NCI-H1694 treated with DMSO at 0.1 percent for 48 hours (cell line): ENCODE measurements around the gene LIAS.
"Not testable (repeated sequence)": the region's sequence is repeated elsewhere in the genome, so short reads cannot be mapped to it uniquely, and the experiment has no call there.

Source experiments
- DNase-seq: peaks from one replicate; lab custom pipeline; 2025; lab: John Stamatoyannopoulos, UW

LIAS gene

DNA sequence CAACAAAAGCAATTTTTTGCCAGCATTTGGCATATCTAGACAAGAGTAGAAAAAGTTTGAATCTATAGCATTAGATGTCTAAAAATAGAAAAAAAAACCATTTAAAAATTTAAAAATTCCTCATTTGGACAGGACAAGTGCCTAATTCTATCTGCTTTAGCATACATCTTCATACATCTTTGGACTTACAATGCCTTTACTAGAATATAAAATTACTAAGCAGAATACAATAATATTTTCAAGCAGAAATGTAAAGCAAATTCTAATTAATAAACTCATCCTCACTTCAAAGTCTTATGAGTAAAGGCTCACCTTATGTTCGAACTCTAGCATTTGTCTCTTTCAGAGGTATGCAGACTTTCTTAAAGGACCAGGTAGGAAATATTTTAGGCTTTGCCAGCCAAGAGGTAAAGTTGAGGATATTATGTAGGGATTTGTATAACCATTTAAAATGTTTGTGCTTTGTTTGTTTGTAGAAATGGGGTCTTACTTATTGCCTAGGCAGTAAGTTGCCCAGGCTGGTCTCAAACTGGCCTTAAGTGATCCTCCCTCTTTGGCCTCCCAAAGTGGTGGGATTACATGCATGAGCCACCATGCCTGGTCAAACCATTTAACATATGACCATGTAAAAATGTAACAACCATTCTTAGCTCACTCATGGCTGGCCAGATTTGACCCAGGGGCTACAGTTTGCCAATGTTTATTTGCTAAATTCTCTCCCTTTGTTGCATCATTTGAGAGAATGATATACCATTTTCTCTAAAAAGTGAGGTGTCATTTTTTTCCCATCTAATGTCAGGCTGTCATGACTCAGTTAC is 39.3 kb downstream of the LIAS start:
- no peak for DNase-seq

DNA sequence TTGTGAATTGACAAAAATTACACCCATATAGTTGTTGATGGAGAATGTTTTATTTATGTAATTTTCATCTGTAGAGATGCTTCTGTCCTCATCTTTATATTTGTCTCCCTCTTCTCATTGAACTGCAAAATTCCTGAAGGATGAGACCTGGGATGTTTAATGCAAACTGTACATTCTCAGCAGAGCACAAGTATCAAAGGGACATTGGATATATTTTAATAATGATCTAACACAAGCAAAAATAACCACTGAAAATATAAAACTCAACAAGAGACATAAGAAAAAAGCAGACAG is 39.8 kb downstream of the LIAS start:
- no peak for DNase-seq

DNA sequence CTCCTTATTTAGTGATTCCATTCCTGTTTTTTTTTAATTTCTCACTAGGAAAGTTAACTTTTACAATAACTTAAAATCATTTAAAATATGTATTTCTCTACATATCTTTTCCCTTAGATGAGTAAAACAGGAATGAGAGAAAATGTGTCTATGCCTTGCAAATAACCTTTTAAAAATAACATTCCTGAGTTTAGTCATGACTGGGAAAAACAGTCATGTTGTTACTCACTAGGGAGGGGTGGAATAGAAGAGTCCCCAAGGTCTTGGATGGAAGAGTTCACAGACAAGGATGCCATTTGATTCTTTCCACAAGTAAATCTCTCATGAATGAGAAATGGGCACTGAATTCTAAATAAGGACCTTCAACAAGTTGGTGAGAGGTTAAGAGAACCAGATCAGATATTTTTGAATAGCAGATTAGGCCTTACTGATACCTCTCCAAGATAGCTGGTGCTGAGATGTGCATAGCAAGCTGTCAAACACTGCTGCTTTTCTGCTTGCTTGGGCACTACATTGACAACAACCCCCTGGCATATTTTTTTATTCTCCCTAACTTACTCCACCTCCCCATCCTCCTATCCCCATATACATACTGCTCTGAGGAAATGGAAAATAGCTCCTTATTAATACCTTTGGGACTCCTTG is 43.3 kb downstream of the LIAS start:
- DNase-seq, result no peak

- DNase-seq, result not testable (repeated sequence)
These were observed 43.8 kb downstream of the LIAS start for GRCh38 chr4:39502664-39503035.

DNA sequence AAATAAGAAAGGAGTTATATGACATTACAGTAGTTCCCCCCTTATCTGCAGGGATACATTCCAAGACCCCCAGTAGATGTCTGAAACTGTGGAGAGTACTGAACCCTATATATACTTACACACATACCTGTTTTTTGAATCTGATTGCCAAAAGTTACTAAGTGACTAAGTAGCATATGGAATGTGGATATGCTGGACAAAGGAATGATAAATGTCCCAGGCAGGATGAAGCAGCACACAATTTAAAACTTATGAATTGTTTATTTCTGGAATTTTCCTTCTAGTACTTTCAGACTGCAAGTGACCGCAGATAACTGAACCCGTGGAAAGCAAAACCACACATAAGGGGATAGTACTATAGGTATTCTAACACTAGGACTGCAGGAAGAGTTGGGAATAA is 45.7 kb downstream of the LIAS start:
- DNase-seq, result no peak

DNA sequence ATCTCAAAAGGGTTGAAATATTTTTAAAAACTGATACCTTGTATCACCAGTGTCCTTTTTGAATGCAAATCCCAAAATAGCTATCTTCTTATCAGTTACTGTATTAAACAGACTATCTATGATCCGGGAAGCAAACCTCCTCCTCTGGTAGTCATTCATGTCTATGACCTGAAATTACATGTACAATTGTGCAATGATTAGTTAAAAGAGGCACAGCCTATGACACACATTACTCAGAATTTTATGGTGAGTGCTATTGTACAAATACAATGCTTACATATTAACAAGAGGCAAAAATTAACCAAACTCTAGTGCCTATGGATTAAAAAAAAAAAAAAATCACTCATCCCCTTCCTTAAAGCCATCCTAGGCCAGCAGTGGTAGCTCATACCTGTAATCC is 46.7 kb downstream of the LIAS start:
- DNase-seq, result no peak

DNA sequence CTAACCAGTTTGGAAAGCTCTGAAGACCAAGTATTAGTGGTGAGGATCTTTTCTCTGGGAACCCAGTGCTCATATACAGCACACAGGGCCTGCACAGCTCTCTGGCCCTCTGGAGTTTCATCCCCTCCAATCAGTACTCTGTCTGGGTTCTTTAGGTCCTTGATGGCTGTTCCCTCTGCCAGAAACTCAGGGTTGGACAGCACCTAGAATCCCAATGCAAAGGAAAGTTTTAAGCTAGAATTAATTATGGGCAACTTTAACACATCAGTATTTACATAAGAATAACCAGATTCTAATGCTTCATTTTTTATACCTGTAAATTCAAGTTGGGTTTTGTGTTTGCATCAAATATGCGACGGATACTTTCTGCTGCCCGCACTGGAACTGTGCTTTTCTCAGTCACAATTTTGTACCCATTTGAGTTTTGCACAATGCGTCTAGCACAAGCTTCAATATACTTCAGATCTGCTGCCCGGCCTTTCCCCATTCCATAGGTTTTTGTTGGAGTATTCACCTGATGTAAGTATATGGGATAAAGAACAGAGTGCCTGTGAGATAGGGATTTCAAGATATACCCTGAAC is 51.6 kb downstream of the LIAS start:
- no peak for DNase-seq

GRCh38 chr4:39514266-39514665 is 55.4 kb downstream of the LIAS start:
- not testable (repeated sequence) for DNase-seq

DNA sequence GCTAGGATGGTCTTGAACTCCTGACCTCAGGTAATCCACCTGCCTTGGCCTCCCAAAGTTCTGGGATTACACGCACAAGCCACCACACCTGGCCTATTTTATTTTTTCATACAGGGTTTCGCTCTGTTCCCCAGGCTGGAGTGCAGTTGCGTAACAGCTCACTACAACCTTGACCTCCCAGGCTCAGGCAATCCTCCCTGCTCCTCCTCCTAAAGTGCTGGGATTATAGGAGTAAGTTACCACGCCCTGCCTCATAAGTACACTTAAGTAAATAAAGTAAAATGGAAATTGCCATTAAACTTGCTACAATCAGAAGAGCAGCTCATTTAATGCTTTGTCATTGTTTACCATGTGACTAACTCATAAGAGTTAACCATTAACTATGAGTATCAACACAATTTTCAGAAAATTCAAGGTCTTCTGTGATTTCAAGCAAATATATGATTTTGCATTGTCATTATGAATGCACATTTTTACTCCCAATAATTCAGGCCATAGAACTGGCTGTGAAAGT is 56.1 kb downstream of the LIAS start:
- no peak for DNase-seq

DNA sequence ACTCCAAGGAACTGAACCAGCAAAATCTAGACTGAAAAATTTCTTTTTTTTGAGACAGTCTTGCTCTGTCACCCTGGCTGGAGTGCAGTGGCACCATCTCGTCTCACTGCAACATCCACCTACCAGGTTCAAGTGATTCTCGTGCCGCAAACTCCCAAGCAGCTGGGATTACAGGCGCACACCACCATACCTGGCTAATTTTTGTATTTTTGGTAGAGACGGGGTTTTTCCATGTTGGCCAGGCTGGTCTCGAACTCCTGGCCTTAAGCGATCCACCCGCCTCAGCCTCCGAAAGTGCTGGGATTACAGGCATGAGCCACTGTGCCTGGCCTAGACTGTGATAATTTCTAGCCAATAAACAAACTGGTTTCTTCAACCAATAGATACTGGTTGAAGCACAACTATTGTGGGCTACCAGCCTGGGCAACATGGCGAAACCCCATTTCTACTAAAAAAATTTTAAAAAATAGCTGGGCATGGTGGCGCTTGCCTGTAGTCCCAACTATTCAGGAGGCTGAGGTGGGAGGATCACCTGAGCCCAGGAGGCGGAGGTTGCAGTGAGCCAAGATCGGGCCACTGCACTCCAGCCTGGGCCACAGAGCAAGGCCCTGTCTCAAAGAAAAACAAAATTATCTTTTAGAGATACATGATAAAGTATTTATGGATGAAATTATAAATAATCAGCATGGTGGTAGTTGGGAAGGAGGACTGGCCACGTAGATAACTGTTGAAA is 57.0 kb downstream of the LIAS start:
- not testable (repeated sequence) for DNase-seq

GRCh38 chr4:39516407-39516966 is 57.6 kb downstream of the LIAS start:
- DNase-seq, result no peak

DNA sequence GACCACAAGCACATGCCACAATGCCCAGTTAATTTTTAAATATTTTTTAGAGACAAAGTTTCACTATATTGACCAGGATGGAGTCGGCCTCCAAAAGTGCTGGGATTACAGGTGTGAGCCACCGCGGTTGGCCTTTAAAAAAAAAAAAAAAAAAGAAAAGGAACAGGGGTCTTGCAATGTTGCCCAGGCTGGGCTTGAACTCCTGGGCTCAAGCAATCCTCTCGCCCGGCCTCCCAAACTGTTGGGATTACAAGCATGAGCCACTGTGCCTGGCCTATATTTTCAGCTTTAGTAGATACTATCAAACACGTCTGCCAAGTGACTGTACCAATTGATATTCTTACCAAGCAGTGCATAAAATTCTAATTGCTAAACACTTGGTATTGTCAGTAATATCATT is 59.6 kb downstream of the LIAS start:
- no peak for DNase-seq

GRCh38 chr4:39521253-39521919 is 62.5 kb downstream of the LIAS start:
- DNase-seq, result no peak

- no peak for DNase-seq
These were observed 63.2 kb downstream of the LIAS start for GRCh38 chr4:39522068-39522467.

DNA sequence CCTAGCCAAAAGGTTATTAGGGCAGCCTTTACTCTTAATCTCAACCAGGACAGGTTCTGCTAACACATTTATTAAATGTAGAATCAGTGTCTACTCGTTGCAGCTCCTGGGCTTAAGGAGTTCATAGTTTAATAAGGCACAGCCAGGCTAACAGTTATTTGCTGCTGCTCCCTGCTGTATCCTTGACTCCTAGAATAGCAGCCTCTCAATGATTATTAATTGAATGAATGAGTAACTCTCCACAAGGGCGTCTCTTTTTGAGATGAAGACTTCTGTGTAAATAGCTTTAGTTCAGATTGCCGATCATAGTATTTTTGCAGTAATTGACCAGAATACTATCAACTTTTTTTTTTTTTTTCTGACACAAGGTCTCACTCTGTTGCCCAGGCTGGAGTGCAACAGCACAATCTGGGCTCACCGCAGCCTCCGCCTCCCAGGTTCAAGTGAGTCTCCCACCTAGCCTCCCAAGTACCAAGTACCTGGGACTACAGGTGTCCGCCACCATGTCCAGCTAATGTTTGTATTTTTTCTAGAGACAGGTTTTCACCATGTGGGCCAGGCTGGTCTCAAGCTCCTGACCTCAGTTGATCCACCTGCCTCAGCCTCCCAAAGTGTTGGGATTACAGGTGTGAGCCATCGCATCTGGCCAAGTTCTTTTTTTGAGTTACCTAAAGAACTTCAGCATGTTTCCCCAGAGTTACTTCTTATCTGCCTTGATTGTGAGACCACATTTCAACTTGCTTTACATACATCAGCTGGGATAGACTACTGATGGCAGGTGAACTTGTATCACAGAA is 65.5 kb downstream of the LIAS start:
- no peak for DNase-seq

GRCh38 chr4:39525822-39526690 is 67.2 kb downstream of the LIAS start:
- no peak for DNase-seq

DNA sequence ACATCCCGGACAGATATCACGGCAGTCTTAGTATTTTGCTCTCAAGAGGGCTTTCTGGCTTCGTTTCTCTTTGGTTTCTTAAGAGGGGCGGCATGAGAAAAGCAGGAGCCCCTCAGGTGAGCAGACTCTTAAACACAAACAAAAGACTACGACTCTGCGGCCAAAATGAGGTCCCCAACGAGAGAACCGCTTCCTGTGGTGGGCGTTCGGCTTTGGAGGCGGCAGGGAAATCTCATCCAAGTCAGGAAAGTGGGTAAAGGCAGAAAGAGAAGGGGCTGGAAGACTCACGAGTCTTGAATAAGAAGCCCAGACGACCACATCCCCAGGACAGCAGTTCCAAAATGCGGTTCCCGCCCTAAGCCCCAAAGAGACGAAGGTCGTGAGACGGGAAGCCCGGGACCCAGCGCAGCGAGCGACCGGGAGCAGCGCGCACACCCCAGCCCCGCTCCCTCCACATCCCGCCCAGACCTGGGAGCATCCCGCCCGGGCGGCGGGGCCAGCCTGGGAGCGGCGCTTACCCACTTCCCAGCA is 68.0 kb downstream of the LIAS start:
- peak; percentile 23 for DNase-seq

DNA sequence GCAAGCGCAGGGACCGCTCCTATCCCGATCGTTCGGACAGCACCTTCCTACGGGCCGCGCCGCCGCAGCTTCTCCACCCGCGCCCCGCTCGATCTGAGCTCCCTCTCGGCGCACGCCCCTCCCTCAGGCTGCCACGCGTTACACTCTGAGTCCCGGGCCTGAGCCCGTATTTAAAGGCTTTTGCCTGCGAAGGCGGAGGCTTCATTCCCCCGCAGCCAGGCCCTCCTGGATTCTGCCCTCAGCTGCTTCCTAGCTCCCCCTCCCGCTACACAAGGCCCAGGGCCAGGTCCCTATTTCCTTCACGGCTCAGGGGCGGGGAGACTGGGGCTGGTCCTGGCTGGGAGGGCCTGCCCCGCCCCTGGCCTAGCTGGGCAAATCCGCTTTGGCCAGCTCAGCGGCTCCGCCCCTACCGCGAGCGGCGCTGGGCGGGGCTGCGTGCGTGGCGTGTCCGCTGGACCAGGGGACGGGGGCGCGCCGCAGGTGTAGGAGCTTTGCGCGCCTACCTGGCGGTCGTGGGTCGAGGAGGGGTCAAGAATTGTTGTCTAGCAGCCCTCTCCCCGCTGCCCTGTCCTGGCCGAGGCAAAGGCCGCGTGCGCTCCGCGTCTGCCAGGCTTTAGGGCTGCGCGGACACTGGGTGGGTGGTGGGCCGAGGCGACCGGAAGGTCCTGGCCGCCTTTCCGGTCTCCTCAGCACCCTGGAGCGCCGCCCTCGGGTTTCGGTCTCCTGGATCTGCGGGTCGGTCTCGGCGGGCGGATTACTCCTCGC is 68.6 kb downstream of the LIAS start, which contains the start of gene UGDH:
TSS of gene UGDH (minus strand) at position 144 of the 765 bp plus-strand sequence. CDS start 5,927 bp downstream, outside the sequence.
- DNase-seq, result peak; percentile 82

DNA sequence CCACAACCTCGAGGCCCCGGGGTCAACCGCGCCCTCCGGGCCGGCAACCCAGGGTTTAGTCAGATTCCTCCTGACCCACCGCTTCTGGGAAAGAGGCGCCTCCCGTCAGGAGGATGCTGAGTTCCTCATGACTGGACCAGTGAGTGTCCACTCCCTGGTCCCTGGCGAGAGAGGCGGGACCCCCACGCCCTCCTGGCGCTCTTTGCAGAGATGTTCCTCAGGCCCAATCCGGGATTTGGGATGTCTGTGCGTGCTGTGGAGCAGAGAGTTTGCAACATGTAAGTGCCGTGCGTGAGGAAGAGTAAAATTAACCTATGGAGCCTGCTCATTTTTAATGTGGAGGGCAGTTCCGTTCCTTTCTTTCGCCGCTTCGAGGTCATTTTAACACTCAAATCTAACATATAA is 69.2 kb downstream of the LIAS start:
- DNase-seq, result no peak
